Panc1 (cell line): ENCODE data around the gene CDK4. TPM values are rescaled to one million over a fixed set of nuclear protein-coding genes. Genes with fewer than 3 reads are reported as not detected.

Source experiments
- ATAC-seq: fragments of 200-7000 bp; cut with Tn5 transposase; 2 replicates; pipeline ENCODE4 v1.9.1; 2020; ENCODE audit warnings: mild to moderate bottlenecking, moderate library complexity
- BruUV-seq: library from RNA; stranded (reverse); fragments of 400-500 nt; replicated peaks from 2 replicates; lab custom pipeline; 2021; lab: Mats Ljungman, UMichigan
- CTCF ChIA-PET: fragments of 300-600 bp; sonication (Branson Sonifier 250); formaldehyde crosslinking; loops from one replicate; lab custom pipeline; 2022; ENCODE audit warnings: antibody characterized with exemption; lab: Charles Lee
- POLR2A ChIA-PET: fragments of 300-600 bp; sonication (Branson Sonifier 250); formaldehyde crosslinking; loops from one replicate; lab custom pipeline; 2022; ENCODE audit warnings: antibody characterized with exemption; lab: Charles Lee
- DNase-seq: peaks from one replicate; pipeline ENCODE4 v3.0.0-alpha.2; 2010; ENCODE audit warnings: low read depth, low spot score
- H3K27ac ChIP-seq: 2 replicates; pipeline ENCODE4 v1.5.1; 2011; ENCODE audit warnings: mild to moderate bottlenecking, low read length, inconsistent platforms
- H3K27me3 ChIP-seq: fragments of 200-500 bp; sonication (Bioruptor generic); 2 replicates; pipeline ENCODE4 v1.6.0; 2014; ENCODE audit warnings: low read length, inconsistent platforms; ENCODE audit not compliant: control insufficient read depth, insufficient read depth
- H3K36me3 ChIP-seq: fragments of 200-500 bp; sonication (Bioruptor generic); 2 replicates; pipeline ENCODE4 v1.5.1; 2014; ENCODE audit warnings: inconsistent platforms, mild to moderate bottlenecking, low read length, moderate library complexity; ENCODE audit not compliant: control insufficient read depth, insufficient read depth
- H3K4me1 ChIP-seq: 2 replicates; pipeline ENCODE4 v1.5.1; 2011; ENCODE audit warnings: inconsistent platforms, mild to moderate bottlenecking, low read length, moderate library complexity; ENCODE audit not compliant: control insufficient read depth, insufficient read depth
- H3K4me3 ChIP-seq, 2 experiments: 2 replicates each; pipeline ENCODE4 v1.5.1; 2011 to 2012; ENCODE audit warnings: low read depth in 2 of 2, low read length in 2 of 2, mild to moderate bottlenecking in 2 of 2, inconsistent platforms in 1 of 2, moderate library complexity in 1 of 2
- H3K9me3 ChIP-seq: fragments of 200-500 bp; sonication (Bioruptor generic); 2 replicates; pipeline ENCODE4 v1.5.1; 2014; ENCODE audit warnings: low read depth, mild to moderate bottlenecking, inconsistent platforms, low read length, moderate library complexity; ENCODE audit not compliant: control insufficient read depth, insufficient read depth
- POLR2AphosphoS5 ChIP-seq: IDR thresholded peaks from 2 replicates; pipeline ENCODE4 v1.6.1; 2012; ENCODE audit warnings: mild to moderate bottlenecking, low read depth, low read length, moderate library complexity
- SIN3A ChIP-seq: IDR thresholded peaks from 2 replicates; pipeline ENCODE4 v1.6.1; 2012; ENCODE audit warnings: low read depth, mild to moderate bottlenecking, low read length, moderate library complexity, borderline replicate concordance; ENCODE audit not compliant: insufficient read depth
- TCF7L2 ChIP-seq: IDR thresholded peaks from 2 replicates; pipeline ENCODE4 v1.6.1; 2011; ENCODE audit warnings: mild to moderate bottlenecking, low read depth, low read length, inconsistent platforms
- in situ Hi-C: cut with HindIII; loops from 2 replicates; pipeline ENCODE4 v1.10.0; 2016; ENCODE audit warnings: low sequenced_read_pairs, low pct_unique_long_range_greater_than_20kb
- intact Hi-C: fragments of 100-400 bp; cut with micrococcal nuclease; formaldehyde crosslinking; loops from one replicate; pipeline ENCODE4 v1.10.0; 2022; ENCODE audit not compliant: unreplicated experiment
- total RNA-seq: library from RNA; stranded (reverse); gene quantifications from one replicate; pipeline ENCODE4 v1.2.1, GENCODE V29; 2021; ENCODE audit not compliant: unreplicated experiment
- TF ChIP-seq, protein P1 (sequence below), 2 experiments: IDR thresholded peaks; 2 replicates each; pipeline ENCODE4 v1.6.1; 2011 to 2012; ENCODE audit warnings: low read depth in 2 of 2, control low read depth in 1 of 2, low read length in 1 of 2, mild to moderate bottlenecking in 1 of 2, moderate library complexity in 1 of 2; ENCODE audit not compliant: insufficient read depth in 1 of 2
- TF ChIP-seq, protein P2 (sequence below): fragments of 450-650 bp; IDR thresholded peaks from 2 replicates; pipeline ENCODE4 v1.5.1; 2017; ENCODE audit warnings: mild to moderate bottlenecking

The CDK4 gene
- total RNA-seq, 1 experiment from 2014 or later = 201 TPM

DNA sequence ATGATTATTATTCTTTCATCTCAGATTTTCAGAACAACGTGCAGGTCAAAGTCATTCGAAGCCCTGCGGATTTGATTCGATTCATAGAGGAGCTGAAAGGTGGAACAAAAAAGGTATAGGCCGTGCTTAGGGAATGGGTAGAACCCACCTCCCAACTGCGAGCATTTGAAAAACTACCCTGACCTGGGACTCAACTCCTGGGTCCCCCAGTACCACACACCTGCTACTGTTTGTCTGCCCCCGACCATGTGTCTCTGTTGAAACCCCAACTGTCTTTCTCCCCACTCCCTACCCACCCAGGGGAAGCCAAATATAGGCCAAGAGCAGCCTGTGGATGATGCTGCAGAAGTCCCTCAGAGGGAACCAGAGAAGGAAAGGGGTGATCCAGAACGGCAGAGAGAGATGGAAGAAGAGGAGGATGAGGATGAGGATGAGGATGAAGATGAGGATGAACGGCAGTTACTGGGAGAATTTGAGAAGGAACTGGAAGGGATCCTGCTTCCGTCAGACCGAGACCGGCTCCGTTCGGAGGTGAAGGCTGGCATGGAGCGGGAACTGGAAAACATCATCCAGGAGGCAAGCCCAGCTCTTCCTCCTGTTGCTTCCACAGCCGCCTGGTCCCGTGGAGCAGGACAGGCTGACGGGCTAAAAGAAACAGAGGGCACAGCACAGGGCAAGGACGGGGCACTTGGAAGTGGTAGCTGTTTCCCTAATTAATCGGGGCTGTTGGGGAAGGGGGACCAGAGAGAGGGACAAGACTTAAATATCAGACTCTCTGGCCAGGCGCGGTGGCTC, 34.1 kb downstream of the CDK4 start:
- no TSS peak for BruUV-seq
- TF ChIP-seq POLR2AphosphoS5 = no peak
- no peak for TF ChIP-seq SIN3A
- TF ChIP-seq, protein P1, sequence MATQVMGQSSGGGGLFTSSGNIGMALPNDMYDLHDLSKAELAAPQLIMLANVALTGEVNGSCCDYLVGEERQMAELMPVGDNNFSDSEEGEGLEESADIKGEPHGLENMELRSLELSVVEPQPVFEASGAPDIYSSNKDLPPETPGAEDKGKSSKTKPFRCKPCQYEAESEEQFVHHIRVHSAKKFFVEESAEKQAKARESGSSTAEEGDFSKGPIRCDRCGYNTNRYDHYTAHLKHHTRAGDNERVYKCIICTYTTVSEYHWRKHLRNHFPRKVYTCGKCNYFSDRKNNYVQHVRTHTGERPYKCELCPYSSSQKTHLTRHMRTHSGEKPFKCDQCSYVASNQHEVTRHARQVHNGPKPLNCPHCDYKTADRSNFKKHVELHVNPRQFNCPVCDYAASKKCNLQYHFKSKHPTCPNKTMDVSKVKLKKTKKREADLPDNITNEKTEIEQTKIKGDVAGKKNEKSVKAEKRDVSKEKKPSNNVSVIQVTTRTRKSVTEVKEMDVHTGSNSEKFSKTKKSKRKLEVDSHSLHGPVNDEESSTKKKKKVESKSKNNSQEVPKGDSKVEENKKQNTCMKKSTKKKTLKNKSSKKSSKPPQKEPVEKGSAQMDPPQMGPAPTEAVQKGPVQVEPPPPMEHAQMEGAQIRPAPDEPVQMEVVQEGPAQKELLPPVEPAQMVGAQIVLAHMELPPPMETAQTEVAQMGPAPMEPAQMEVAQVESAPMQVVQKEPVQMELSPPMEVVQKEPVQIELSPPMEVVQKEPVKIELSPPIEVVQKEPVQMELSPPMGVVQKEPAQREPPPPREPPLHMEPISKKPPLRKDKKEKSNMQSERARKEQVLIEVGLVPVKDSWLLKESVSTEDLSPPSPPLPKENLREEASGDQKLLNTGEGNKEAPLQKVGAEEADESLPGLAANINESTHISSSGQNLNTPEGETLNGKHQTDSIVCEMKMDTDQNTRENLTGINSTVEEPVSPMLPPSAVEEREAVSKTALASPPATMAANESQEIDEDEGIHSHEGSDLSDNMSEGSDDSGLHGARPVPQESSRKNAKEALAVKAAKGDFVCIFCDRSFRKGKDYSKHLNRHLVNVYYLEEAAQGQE (IDR thresholded peaks at IDR 0.05; ENCODE audit: insufficient read depth in 1 of 2, low read depth in 2 of 2, low read length in 1 of 2) = no peak
- no peak for TF ChIP-seq TCF7L2
- TF ChIP-seq, protein P2, sequence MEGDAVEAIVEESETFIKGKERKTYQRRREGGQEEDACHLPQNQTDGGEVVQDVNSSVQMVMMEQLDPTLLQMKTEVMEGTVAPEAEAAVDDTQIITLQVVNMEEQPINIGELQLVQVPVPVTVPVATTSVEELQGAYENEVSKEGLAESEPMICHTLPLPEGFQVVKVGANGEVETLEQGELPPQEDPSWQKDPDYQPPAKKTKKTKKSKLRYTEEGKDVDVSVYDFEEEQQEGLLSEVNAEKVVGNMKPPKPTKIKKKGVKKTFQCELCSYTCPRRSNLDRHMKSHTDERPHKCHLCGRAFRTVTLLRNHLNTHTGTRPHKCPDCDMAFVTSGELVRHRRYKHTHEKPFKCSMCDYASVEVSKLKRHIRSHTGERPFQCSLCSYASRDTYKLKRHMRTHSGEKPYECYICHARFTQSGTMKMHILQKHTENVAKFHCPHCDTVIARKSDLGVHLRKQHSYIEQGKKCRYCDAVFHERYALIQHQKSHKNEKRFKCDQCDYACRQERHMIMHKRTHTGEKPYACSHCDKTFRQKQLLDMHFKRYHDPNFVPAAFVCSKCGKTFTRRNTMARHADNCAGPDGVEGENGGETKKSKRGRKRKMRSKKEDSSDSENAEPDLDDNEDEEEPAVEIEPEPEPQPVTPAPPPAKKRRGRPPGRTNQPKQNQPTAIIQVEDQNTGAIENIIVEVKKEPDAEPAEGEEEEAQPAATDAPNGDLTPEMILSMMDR = no peak
- in situ Hi-C loops = no loop called here
- H3K9me3 ChIP-seq = no peaks in the 10 kb centered on the region
- no peak overlapping the region for H3K4me3 ChIP-seq
- no peaks in the 10 kb centered on the region; the same call in 1 of the 2 replicates for H3K36me3 ChIP-seq
- ChIA-PET POLR2A (no interaction called here), CTCF (no interaction called here)
- DNase-seq = no peak
- intact Hi-C loops = no loop called here
- no peaks in the 10 kb centered on the region for H3K27me3 ChIP-seq
- H3K4me1 ChIP-seq = no peaks in the 10 kb centered on the region
- H3K27ac ChIP-seq = no peak overlapping the region
- no peak for ATAC-seq

DNA sequence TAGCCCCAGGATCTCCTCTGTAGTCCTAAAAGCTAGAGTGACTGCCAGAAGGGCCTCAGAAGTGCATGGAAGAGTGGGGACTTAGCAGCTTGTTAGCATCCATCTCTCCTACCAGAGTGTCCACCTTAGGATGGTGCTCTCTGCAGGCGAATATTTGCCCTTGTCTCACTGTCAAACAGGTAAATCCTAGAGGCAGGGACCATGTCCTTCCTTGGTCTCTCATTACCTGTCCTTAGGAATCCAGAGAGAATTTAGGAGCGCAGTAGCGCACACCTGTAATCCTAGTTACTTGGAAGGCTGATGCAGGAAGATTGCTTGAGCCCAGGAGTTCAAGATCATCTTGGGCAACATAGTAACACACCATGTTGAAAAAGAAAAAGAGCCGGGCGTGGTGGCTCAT, 35.0 kb downstream of the CDK4 start:
- ChIA-PET CTCF (interaction anchor here (0.9 kb wide), 1 partner anchor 9 kb away, joined by 3 read pairs; no protein-coding TSS in a partner anchor), POLR2A (no interaction called here)
- Histone ChIP-seq H3K27ac (no peak overlapping the region), H3K4me1 (no peaks in the 10 kb centered on the region), H3K36me3 (no peaks in the 10 kb centered on the region; the same call in 1 of the 2 replicates), H3K9me3 (no peaks in the 10 kb centered on the region), H3K27me3 (no peaks in the 10 kb centered on the region), H3K4me3 (no peak overlapping the region)
- TF ChIP-seq, protein P1 (IDR thresholded peaks at IDR 0.05; ENCODE audit: insufficient read depth in 1 of 2, low read depth in 2 of 2, low read length in 1 of 2) = no peak
- TF ChIP-seq, protein P2 = no peak
- no peak for TF ChIP-seq TCF7L2
- TF ChIP-seq POLR2AphosphoS5 = no peak
- no peak for TF ChIP-seq SIN3A
- intact Hi-C loops (no loop called here), in situ Hi-C loops (no loop called here)
- DNase-seq = no peak
- ATAC-seq = no peak
- no TSS peak for BruUV-seq
